Mesendoderm (in vitro differentiated cells): Measurements from ENCODE around the gene AKAP13.

ENCODE experiments used
- DNase-seq: peaks from one replicate; pipeline ENCODE4 v3.0.0; 2013
- H2AK5ac ChIP-seq: 2 replicates; pipeline ENCODE4 v1.6.1; 2013; ENCODE audit warnings: low read length, inconsistent platforms
- H2BK120ac ChIP-seq: 2 replicates; pipeline ENCODE4 v1.6.1; 2013; ENCODE audit warnings: low read depth, mild to moderate bottlenecking, low read length, moderate library complexity, mixed read lengths
- H2BK15ac ChIP-seq: replicated peaks from 2 replicates; pipeline ENCODE4 v1.6.1; 2013; ENCODE audit warnings: low read depth, mild to moderate bottlenecking, moderate library complexity
- H2BK5ac ChIP-seq: 2 replicates; pipeline ENCODE4 v1.6.1; 2013; ENCODE audit warnings: low read length, inconsistent platforms
- H3K18ac ChIP-seq: 2 replicates; pipeline ENCODE4 v1.6.1; 2013; ENCODE audit warnings: mild to moderate bottlenecking, low read length, mixed read lengths
- H3K23ac ChIP-seq: one replicate; pipeline ENCODE4 v1.6.1; 2013; ENCODE audit warnings: low read length
- H3K27ac ChIP-seq: 2 replicates; pipeline ENCODE4 v1.5.1; 2013; ENCODE audit warnings: low read depth, mild to moderate bottlenecking, inconsistent platforms, low read length, moderate library complexity
- H3K27me3 ChIP-seq: 2 replicates; pipeline ENCODE4 v1.6.1; 2013; ENCODE audit warnings: low read length, control low read depth, mild to moderate bottlenecking, inconsistent platforms; ENCODE audit not compliant: insufficient read depth, poor library complexity
- H3K36me3 ChIP-seq: 2 replicates; pipeline ENCODE4 v1.6.1; 2013; ENCODE audit warnings: low read length, inconsistent platforms; ENCODE audit not compliant: control insufficient read depth, insufficient read depth
- H3K4ac ChIP-seq: one replicate; pipeline ENCODE4 v1.6.1; 2013; ENCODE audit warnings: low read depth, mild to moderate bottlenecking, low read length, moderate library complexity
- H3K4me1 ChIP-seq: 2 replicates; pipeline ENCODE4 v1.6.1; 2013; ENCODE audit warnings: low read depth, low read length, inconsistent platforms; ENCODE audit not compliant: control insufficient read depth
- H3K4me2 ChIP-seq: 2 replicates; pipeline ENCODE4 v1.6.1; 2013; ENCODE audit warnings: low read length
- H3K4me3 ChIP-seq: 2 replicates; pipeline ENCODE4 v1.5.1; 2013; ENCODE audit warnings: mild to moderate bottlenecking, low read length
- H3K56ac ChIP-seq: one replicate; pipeline ENCODE4 v1.6.1; 2013; ENCODE audit warnings: low read length
- H3K79me1 ChIP-seq: 2 replicates; pipeline ENCODE4 v1.6.1; 2013; ENCODE audit warnings: low read length, inconsistent platforms
- H3K79me2 ChIP-seq: 2 replicates; pipeline ENCODE4 v1.6.1; 2013; ENCODE audit warnings: mild to moderate bottlenecking, low read length; ENCODE audit not compliant: control insufficient read depth, insufficient read depth
- H3K9ac ChIP-seq: 2 replicates; pipeline ENCODE4 v1.6.1; 2013; ENCODE audit warnings: low read length, inconsistent platforms
- H4K5ac ChIP-seq: one replicate; pipeline ENCODE4 v1.6.1; 2013; ENCODE audit warnings: low read length
- H4K8ac ChIP-seq: one replicate; pipeline ENCODE4 v1.6.1; 2013; ENCODE audit warnings: low read depth, mild to moderate bottlenecking, control low read depth, low read length, moderate library complexity
- WGBS: extraction: QIAGEN DNeasy Blood & Tissue Kit; methylation state at CpG from one replicate; pipeline ENCODE4 v1.1.7; 2013; ENCODE audit warnings: low lambda C conversion rate, missing lambda C conversion rate; ENCODE audit not compliant: insufficient coverage; ENCODE audit errors: extremely low coverage; 5-methylcytosine and 5-hydroxymethylcytosine counted together

The AKAP13 gene

DNA sequence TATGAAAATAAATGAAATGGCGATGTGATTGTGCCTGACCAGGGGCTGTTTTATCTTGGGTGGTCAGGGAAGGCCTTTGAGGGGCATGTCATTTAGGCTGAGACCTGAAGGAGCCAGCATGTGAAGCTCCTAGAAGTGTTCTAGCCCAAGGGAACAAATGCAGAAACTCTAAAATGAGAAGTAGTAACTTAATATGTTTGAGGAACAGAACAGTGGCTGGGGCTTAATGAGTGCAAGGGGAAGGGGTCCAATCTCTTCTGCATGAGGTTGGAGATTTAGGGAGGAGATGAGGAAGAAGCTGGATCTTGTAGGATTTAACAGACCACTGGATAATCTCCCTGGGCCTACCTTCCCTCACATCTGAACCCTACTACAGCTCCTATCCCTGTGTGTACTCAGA is 110.5 kb downstream of the AKAP13 start:
- DNase-seq, result no peak
- no peak overlapping the region for H3K27ac ChIP-seq
- H2BK5ac ChIP-seq, result no peak overlapping the region
- no peak overlapping the region for H3K23ac ChIP-seq
- H3K4me2 ChIP-seq, result no peak overlapping the region
- H2BK120ac ChIP-seq, result no peak overlapping the region
- H3K4ac ChIP-seq, result no peak overlapping the region
- H3K4me3 ChIP-seq, result no peak overlapping the region
- H2AK5ac ChIP-seq, result no peak overlapping the region
- no peak overlapping the region for H3K18ac ChIP-seq
- H3K56ac ChIP-seq, result no peak overlapping the region
- no peak overlapping the region for H4K8ac ChIP-seq
- no peak overlapping the region for H4K5ac ChIP-seq
- H3K36me3 ChIP-seq, result no peaks in the 10 kb centered on the region
- no peak overlapping the region for H3K9ac ChIP-seq
- WGBS, result no CpG with 5 or more reads among the region's 1 CpG
- peaks cover 23% of the 10 kb centered on the region for H3K79me1 ChIP-seq
- H3K27me3 ChIP-seq, result no peaks in the 10 kb centered on the region
- H3K79me2 ChIP-seq, result peaks cover 27% of the 10 kb centered on the region
- H2BK15ac ChIP-seq, result no peak overlapping the region
- H3K4me1 ChIP-seq, result peaks cover 14% of the 10 kb centered on the region

DNA sequence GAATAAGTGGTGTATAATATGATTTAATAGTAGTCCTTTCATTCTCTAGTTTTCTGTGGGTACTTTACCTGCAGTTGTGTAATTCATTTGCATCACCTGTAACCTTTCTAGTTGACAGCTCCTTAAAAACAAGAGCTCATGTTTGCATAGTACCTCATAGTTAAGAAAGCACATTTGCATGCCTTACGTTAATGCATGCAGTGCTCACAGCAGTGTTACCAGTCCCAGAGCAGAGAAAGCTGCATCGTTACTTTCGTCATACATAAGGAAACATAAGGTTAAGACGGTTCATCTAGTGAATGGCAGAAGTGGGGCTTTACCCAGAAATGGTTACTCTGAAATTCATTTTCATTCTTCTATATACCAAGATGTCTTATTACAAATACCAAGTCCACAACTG is 111.3 kb downstream of the AKAP13 start:
- no CpG with 5 or more reads among the region's 4 CpGs for WGBS
- no peak for DNase-seq
- Histone ChIP-seq H3K79me2 (peaks cover 25% of the 10 kb centered on the region), H3K56ac (no peak overlapping the region), H3K27me3 (no peaks in the 10 kb centered on the region), H2BK120ac (no peak overlapping the region), H3K9ac (no peak overlapping the region), H3K23ac (no peak overlapping the region), H4K5ac (no peak overlapping the region), H4K8ac (no peak overlapping the region), H3K4ac (no peak overlapping the region), H2AK5ac (no peak overlapping the region), H3K36me3 (no peaks in the 10 kb centered on the region), H3K27ac (no peak overlapping the region), H3K4me2 (no peak overlapping the region), H2BK5ac (no peak overlapping the region), H3K79me1 (peaks cover 23% of the 10 kb centered on the region), H3K18ac (no peak overlapping the region), H3K4me1 (peaks cover 22% of the 10 kb centered on the region), H2BK15ac (no peak overlapping the region), H3K4me3 (no peak overlapping the region)

DNA sequence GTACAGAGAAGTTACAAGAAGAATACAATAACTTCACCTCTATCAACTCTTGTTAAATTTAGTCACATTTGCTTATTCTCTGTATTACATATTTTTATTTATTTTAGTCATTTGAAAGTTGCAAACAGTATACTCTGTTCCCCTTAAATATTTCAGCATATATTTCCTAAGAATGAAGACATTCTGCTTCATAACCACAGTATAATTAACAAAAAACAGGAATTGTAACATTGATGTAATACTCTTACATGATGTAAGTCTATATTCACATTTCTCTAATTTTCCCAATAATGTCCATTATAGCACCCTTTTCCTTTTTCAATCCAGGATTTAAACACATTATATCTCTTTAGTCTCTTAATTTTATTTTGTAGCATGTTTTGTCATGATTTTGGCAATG is 112.0 kb downstream of the AKAP13 start:
- Histone ChIP-seq H3K4ac (no peak overlapping the region), H3K23ac (no peak overlapping the region), H3K4me3 (no peak overlapping the region), H3K4me1 (peaks cover 27% of the 10 kb centered on the region), H3K27ac (no peak overlapping the region), H3K27me3 (no peaks in the 10 kb centered on the region), H3K79me2 (peaks cover 27% of the 10 kb centered on the region), H3K36me3 (no peaks in the 10 kb centered on the region), H2BK5ac (no peak overlapping the region), H3K4me2 (no peak overlapping the region), H3K9ac (no peak overlapping the region), H2AK5ac (no peak overlapping the region), H3K79me1 (peaks cover 25% of the 10 kb centered on the region), H3K56ac (no peak overlapping the region), H2BK120ac (no peak overlapping the region), H4K5ac (no peak overlapping the region), H2BK15ac (no peak overlapping the region), H4K8ac (no peak overlapping the region), H3K18ac (no peak overlapping the region)
- no peak for DNase-seq

DNA sequence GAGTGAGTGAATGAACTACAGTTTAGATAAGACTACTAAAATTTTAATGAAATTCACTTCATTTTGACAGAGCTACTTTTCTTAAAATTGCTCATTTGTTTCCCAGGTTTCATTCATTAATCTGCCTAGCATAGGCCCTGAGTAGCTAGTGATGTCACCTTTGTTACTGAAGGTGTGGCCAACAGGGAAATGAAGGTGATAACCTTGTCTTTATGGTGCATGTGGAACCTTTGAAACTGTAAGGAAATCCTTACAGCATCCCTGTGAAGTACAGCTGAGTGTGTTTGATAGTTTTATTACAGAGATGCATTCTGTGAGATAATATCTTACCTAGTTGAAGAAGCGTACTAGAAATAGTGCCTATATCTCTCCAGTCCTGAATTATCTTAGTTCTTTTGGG is 112.9 kb downstream of the AKAP13 start:
- Histone ChIP-seq H3K36me3 (no peaks in the 10 kb centered on the region), H3K79me1 (peaks cover 28% of the 10 kb centered on the region), H2BK5ac (no peak overlapping the region), H2AK5ac (no peak overlapping the region), H3K23ac (no peak overlapping the region), H3K27ac (no peak overlapping the region), H3K56ac (no peak overlapping the region), H3K27me3 (no peaks in the 10 kb centered on the region), H3K4me1 (peaks cover 32% of the 10 kb centered on the region), H3K4ac (no peak overlapping the region), H3K4me2 (no peak overlapping the region), H2BK15ac (no peak overlapping the region), H3K18ac (no peak overlapping the region), H3K79me2 (peaks cover 30% of the 10 kb centered on the region), H4K8ac (no peak overlapping the region), H3K9ac (no peak overlapping the region), H2BK120ac (no peak overlapping the region), H3K4me3 (no peak overlapping the region), H4K5ac (no peak overlapping the region)
- WGBS, result no CpG with 5 or more reads among the region's 1 CpG
- DNase-seq, result no peak

DNA sequence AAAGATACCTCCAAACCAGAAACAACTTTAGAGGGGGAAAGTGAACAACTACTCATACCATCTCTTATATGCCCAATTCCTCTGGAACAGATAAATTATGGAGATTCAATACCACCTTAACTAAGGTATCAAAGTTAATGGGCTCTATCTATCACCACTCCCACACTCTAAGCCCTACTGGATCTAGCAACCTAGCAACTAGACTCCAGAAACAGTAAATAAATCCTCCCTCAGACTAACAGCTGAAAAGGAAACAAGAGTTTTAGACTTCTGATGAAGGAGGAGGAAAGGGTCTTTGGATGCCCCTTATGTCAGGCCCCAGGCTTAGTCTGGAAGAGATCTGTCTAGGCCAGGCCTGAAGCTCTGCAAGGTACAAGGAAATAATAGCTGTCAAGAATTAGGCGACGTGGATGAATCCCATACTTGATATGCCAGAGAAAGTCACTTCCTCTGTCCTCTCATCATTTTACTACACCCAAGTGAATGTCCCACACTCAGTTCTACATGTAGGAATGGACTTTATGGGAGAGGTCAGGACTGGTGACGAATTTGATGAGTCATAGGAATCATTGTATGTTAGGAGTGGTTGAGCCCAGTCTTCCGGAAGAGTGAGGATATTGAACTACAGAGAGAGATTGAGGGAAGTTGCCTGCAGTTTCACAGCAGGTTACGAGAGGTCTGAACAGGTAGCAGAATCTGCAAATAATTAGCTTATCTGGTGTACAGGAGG is 113.8 kb downstream of the AKAP13 start:
- Histone ChIP-seq H3K23ac (no peak overlapping the region), H4K8ac (no peak overlapping the region), H2AK5ac (no peak overlapping the region), H3K27me3 (no peaks in the 10 kb centered on the region), H3K18ac (peak overlapping the region; percentile 70), H3K4ac (no peak overlapping the region), H2BK15ac (no peak overlapping the region), H3K27ac (no peak overlapping the region), H2BK5ac (no peak overlapping the region), H3K56ac (no peak overlapping the region), H3K4me3 (no peak overlapping the region), H2BK120ac (no peak overlapping the region), H3K9ac (no peak overlapping the region), H4K5ac (no peak overlapping the region), H3K4me2 (no peak overlapping the region), H3K79me2 (peaks cover 28% of the 10 kb centered on the region), H3K79me1 (peaks cover 27% of the 10 kb centered on the region), H3K4me1 (peaks cover 32% of the 10 kb centered on the region), H3K36me3 (no peaks in the 10 kb centered on the region)
- peak; percentile 81 for DNase-seq
- WGBS, result no CpG with 5 or more reads among the region's 5 CpGs

DNA sequence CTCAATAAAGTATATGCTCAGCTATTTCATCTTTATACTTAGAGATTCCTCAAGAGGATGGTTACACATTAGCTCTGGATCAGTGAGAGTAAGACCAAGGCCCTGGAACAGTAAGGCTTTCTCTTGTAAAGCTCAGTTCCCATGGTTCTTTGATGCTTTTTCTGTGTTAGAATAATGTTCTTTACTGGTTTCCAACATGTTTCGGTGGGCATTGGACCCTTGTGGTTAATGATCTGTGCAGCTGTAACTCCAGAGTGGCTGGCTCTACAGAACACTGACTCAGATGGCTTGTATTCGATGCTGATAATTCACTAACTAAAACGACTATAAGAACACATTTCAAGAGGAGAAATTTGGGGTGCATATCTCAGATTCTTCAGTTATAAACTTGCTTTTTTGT is 114.7 kb downstream of the AKAP13 start:
- Histone ChIP-seq H4K5ac (no peak overlapping the region), H3K4me3 (no peak overlapping the region), H3K56ac (peak overlapping the region; percentile 3), H3K27ac (no peak overlapping the region), H4K8ac (no peak overlapping the region), H3K23ac (no peak overlapping the region), H3K18ac (peak overlapping the region; percentile 60), H3K4me2 (no peak overlapping the region), H3K9ac (no peak overlapping the region), H2BK5ac (no peak overlapping the region), H3K4me1 (peaks cover 39% of the 10 kb centered on the region), H3K79me2 (peaks cover 26% of the 10 kb centered on the region), H3K36me3 (no peaks in the 10 kb centered on the region), H3K79me1 (peaks cover 24% of the 10 kb centered on the region), H3K27me3 (no peaks in the 10 kb centered on the region), H3K4ac (no peak overlapping the region), H2BK15ac (peak overlapping the region; percentile 98), H2BK120ac (no peak overlapping the region), H2AK5ac (no peak overlapping the region)
- DNase-seq, result no peak
- no CpG with 5 or more reads among the region's 3 CpGs for WGBS
